NT2/D1 (cell line): ENCODE data around the gene EEA1.

Experiments used
- YY1 ChIP-seq: IDR thresholded peaks from 2 replicates; pipeline ENCODE4 v1.6.1; 2011; ENCODE audit not compliant: insufficient read length, insufficient read depth
- ZNF274 ChIP-seq: IDR thresholded peaks from 2 replicates; pipeline ENCODE4 v1.6.1; 2011; ENCODE audit warnings: mild to moderate bottlenecking, low read depth, low read length

DNA sequence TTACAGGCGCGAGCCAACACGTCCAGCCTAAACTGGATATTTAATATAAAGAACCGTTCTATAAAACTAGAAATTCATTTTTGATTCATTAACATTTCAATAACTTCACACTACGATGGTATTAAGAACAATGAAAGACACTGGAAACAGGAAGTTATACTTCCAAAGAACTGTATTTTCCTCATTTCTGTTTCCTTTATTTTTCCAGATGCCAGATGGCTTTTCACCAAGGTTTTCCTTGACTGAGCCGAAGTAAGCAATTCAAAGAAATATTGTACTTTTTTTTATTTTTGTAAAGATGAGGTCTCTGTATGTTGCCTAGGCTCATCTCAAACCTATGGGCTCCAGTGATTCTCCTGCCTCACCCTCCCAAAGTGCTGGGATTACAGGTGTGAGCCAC is 28.2 kb downstream of the EEA1 start:
- TF ChIP-seq YY1, result no peak
- TF ChIP-seq ZNF274, result no peak
